Femur (tissue), 1 donor: Measurements from ENCODE around the gene MT1E.
"Not testable (repeated sequence)": the region's sequence is repeated elsewhere in the genome, so short reads cannot be mapped to it uniquely, and the experiment has no call there.

Source experiments
- DNase-seq: peaks from one replicate; pipeline ENCODE4 v3.0.0-alpha.2; 2017

The MT1E gene

DNA sequence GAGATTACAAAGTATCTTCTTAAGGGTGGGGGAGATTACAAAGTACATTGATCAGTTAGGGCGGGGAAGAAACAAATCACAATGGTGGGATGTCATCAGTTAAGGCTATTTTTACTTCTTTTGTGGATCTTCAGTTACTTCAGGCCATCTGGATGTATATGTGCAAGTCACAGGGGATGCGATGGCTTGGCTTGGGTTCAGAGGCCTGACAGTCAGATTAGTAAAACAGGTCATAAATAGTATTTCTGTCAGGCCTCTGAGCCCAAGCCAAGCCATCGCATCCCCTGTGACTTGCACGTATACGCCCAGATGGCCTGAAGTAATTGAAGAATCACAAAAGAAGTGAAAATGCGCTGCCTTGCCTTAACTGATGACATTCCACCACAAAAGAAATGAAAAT, 49.0 kb downstream of the MT1E start:
- DNase-seq, result not testable (repeated sequence)

DNA sequence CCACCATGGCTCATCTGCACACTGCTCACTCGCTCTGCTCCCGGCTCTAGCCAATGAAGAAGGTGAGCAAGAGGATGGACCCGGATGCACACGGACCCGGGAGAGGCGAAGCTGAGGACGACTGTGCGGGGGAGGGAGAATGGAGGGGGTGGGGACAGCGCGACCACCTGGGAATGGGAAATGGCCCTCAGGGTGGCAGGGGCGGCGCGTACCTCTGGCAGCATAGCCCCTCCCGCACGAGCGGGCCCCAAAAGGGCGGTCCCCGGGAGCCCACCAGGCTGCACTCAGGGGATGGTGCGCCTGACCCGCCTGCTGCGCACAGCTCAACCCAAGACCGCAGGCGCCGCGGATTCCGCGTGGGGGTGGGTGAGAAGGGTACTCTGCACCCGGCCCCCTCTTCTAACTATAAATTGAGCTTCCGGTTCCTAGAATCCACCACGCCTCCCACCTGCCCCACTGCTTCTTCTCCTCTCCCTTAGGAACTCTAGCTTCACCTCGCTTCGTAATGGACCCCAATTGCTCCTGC, 50.2 kb downstream of the MT1E start:
- no peak for DNase-seq
